Measurements from ENCODE around the gene PLXNA1.

- TF ChIP-seq, protein P1, sequence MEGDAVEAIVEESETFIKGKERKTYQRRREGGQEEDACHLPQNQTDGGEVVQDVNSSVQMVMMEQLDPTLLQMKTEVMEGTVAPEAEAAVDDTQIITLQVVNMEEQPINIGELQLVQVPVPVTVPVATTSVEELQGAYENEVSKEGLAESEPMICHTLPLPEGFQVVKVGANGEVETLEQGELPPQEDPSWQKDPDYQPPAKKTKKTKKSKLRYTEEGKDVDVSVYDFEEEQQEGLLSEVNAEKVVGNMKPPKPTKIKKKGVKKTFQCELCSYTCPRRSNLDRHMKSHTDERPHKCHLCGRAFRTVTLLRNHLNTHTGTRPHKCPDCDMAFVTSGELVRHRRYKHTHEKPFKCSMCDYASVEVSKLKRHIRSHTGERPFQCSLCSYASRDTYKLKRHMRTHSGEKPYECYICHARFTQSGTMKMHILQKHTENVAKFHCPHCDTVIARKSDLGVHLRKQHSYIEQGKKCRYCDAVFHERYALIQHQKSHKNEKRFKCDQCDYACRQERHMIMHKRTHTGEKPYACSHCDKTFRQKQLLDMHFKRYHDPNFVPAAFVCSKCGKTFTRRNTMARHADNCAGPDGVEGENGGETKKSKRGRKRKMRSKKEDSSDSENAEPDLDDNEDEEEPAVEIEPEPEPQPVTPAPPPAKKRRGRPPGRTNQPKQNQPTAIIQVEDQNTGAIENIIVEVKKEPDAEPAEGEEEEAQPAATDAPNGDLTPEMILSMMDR (IDR thresholded peaks at IDR 0.05): no peak
- TF ChIP-seq EZH2 (IDR thresholded peaks at IDR 0.05): no peak
These were observed 20.8 kb downstream of the PLXNA1 start for GRCh38 chr3:127003601-127004280.

All from neural progenitor cell (in vitro differentiated cells).